Activated naive CD8-positive, alpha-beta T cell treated with anti-CD3 and anti-CD28 coated beads for 36 hours (primary cell): Measurements from ENCODE around the gene SULT6B1. TPM values are rescaled to one million over a fixed set of nuclear protein-coding genes. Genes with fewer than 3 reads are reported as not detected.

Source experiments
- DNase-seq: peaks from one replicate; pipeline ENCODE4 v3.0.0; 2021
- H3K27ac Mint-ChIP-seq: one replicate; pipeline ENCODE4 v1.8.0; 2022; ENCODE audit warnings: mild to moderate bottlenecking, moderate library complexity, mixed read lengths
- H3K27me3 Mint-ChIP-seq: one replicate; pipeline ENCODE4 v1.8.0; 2022; ENCODE audit warnings: mild to moderate bottlenecking, mixed read lengths
- H3K36me3 Mint-ChIP-seq: one replicate; pipeline ENCODE4 v1.8.0; 2021; ENCODE audit warnings: mild to moderate bottlenecking, mixed read lengths
- H3K4me1 Mint-ChIP-seq: one replicate; pipeline ENCODE4 v1.8.0; 2021; ENCODE audit warnings: mixed read lengths
- H3K4me3 Mint-ChIP-seq: one replicate; pipeline ENCODE4 v1.8.0; 2022; ENCODE audit warnings: mild to moderate bottlenecking, moderate library complexity, mixed read lengths
- H3K9me3 Mint-ChIP-seq: one replicate; pipeline ENCODE4 v1.8.0; 2022; ENCODE audit warnings: mixed read lengths
- total RNA-seq, 2 experiments: library from RNA; stranded (reverse); gene quantifications; one replicate each; pipeline ENCODE4 v1.2.3, GENCODE V29; 2021

Gene SULT6B1
- total RNA-seq, 2 experiments from 2014 or later, result not detected

- no peaks in the 10 kb centered on the region for H3K9me3 Mint-ChIP-seq
- peaks cover 29% of the 10 kb centered on the region for H3K36me3 Mint-ChIP-seq
- H3K27ac Mint-ChIP-seq, result no peak overlapping the region
- no peak for DNase-seq
- H3K4me3 Mint-ChIP-seq, result no peak overlapping the region
- H3K4me1 Mint-ChIP-seq, result no peaks in the 10 kb centered on the region
- H3K27me3 Mint-ChIP-seq, result no peaks in the 10 kb centered on the region
Observed at GRCh38 chr2:37143974-37144373, 44.5 kb downstream of the SULT6B1 start.

DNA sequence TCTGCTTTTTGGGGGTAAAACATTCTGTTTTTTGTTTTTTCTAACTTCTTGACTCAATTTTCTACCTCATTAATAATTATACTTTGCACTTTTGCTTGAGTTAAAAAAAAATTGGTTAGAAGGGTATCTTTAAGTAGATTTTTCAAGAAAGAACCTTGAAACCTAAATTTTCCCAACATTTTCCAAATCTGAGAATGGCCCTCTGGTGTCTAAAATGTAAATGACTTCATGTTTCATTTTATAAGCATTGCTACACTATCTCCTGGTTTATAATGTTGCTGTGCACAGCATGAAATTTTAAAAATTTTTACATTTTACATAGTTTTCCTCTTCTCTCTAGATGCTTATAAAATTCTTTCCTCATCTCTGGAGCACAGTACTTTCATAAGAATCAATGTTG is 45.9 kb downstream of the SULT6B1 start:
- DNase-seq, result no peak
- no peaks in the 10 kb centered on the region for H3K27me3 Mint-ChIP-seq
- H3K36me3 Mint-ChIP-seq, result peaks cover 22% of the 10 kb centered on the region
- no peak overlapping the region for H3K27ac Mint-ChIP-seq
- H3K4me3 Mint-ChIP-seq, result no peak overlapping the region
- no peaks in the 10 kb centered on the region for H3K9me3 Mint-ChIP-seq
- no peaks in the 10 kb centered on the region for H3K4me1 Mint-ChIP-seq

GRCh38 chr2:37132914-37133313 is 55.6 kb downstream of the SULT6B1 start:
- Mint-ChIP-seq H3K36me3 (peaks cover 50% of the 10 kb centered on the region), H3K27ac (no peak overlapping the region), H3K4me3 (no peak overlapping the region), H3K27me3 (no peaks in the 10 kb centered on the region), H3K9me3 (peaks cover 2% of the 10 kb centered on the region), H3K4me1 (no peaks in the 10 kb centered on the region)
- DNase-seq, result no peak

DNA sequence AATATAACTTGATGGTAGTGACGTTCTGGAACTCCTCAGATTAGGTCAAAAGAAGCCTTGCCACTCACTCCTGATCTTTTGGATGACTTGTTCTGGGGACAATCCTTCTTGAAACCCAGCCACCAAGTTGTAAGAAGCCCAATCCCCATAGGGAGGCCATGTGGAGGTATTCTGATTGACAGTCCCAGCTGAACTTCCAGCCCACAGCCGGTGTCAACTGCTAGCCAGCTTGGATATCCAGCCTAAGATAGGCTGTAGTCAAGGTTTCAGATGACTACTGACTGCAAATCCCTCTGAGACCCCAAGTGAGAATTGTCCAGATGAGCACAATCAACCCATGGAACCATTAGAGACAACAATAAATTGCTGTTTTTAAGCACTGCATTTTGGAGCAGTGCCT is 63.1 kb downstream of the SULT6B1 start:
- DNase-seq, result no peak
- Mint-ChIP-seq H3K4me3 (no peak overlapping the region), H3K4me1 (no peaks in the 10 kb centered on the region), H3K9me3 (no peaks in the 10 kb centered on the region), H3K36me3 (peaks cover 40% of the 10 kb centered on the region), H3K27me3 (no peaks in the 10 kb centered on the region), H3K27ac (no peak overlapping the region)

- Mint-ChIP-seq H3K36me3 (peaks cover 19% of the 10 kb centered on the region), H3K4me1 (no peaks in the 10 kb centered on the region), H3K27ac (no peak overlapping the region), H3K27me3 (no peaks in the 10 kb centered on the region), H3K4me3 (no peak overlapping the region), H3K9me3 (no peaks in the 10 kb centered on the region)
- no peak for DNase-seq
Observed at GRCh38 chr2:37119157-37119556, 69.3 kb downstream of the SULT6B1 start.

Other genes with a start within 250 kb of the SULT6B1 start
- gene STRN, start 222.1 kb downstream of the SULT6B1 start, total RNA-seq, result 10 to 100 TPM; 30.8 TPM
- 10 to 100 TPM; 14.5 to 14.6 TPM for gene HEATR5B, start 104.3 kb downstream of the SULT6B1 start, total RNA-seq
- 10 to 100 TPM; 12.5 to 14.6 TPM for gene GPATCH11, start 104.2 kb downstream of the SULT6B1 start, total RNA-seq
- 10 to 100 TPM; 68.7 to 74.8 TPM for gene EIF2AK2, start 31.7 kb downstream of the SULT6B1 start, total RNA-seq
- gene CEBPZOS, start 7.8 kb upstream of the SULT6B1 start, total RNA-seq, result 10 to 100 TPM; 37.3 to 38.8 TPM
- 100 to 1,000 TPM; 102 to 119 TPM for gene CEBPZ, start 42.9 kb upstream of the SULT6B1 start, total RNA-seq
- gene NDUFAF7, start 43.0 kb upstream of the SULT6B1 start, total RNA-seq, result 10 to 100 TPM; 20.9 to 21.3 TPM
- 10 to 100 TPM; 41.7 to 42.1 TPM for gene PRKD3, start 136.2 kb upstream of the SULT6B1 start, total RNA-seq
- gene QPCT, start 156.0 kb upstream of the SULT6B1 start, total RNA-seq, result 1 to 10 TPM; 2.5 to 3.0 TPM